Measurements from ENCODE around the gene MRPL39. TPM values are rescaled to one million over a fixed set of nuclear protein-coding genes. Genes with fewer than 3 reads are reported as not detected.

MRPL39 gene
- total RNA-seq, 2 experiments from 2014 or later, result 45.0 to 56.9 TPM

DNA sequence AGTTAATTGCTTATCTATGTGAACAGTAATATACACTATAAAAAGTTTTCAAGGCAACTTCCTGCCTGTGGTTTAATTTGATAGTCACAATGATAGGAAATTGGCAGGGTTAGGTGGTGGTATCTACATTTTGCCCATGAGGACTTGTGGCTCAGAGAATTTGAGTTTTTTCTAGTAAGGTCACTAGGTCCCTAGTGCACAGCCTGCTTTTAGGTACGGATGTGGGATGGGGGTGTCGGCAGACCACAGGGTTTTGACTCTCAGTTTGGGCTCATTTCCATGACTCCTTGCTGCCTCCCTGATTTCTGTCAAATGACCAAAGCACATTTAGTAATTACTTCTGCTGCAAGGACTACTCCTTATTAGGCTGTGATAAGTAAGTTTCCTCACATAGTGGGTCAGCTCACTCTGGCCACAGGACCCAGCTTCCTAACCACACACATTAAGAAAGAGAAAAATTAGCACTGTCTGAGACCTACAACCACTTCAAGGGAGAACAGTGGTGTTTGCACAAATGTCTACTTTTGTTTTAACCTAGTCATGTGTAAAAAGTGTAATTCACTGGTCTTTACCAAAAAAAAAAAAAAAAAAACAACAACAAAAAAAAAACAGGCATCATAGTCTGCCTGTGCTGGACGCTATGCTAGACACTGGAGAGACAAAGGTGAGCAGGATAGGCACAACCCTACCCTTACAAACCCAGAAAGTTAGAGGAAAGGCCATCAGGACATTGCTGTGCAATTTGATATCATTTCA lies 43.7 kb downstream of the MRPL39 start:
- Histone ChIP-seq H3K4me1 (ENCODE audit: insufficient read depth, low read length, poor library complexity, severe bottlenecking) (peaks cover 27% of the 10 kb centered on the region), H3K79me2 (ENCODE audit: insufficient read depth, low read depth, low read length) (no peaks in the 10 kb centered on the region), H3K9me3 (ENCODE audit: low read length) (no peaks in the 10 kb centered on the region), H3K4me3 (ENCODE audit: low read depth, low read length, poor library complexity, severe bottlenecking) (peak overlapping the region; percentile 63), H3K9me2 (ENCODE audit: insufficient read depth, low read length) (no peaks in the 10 kb centered on the region), H3K36me3 (ENCODE audit: insufficient read depth, low read length) (peaks cover 23% of the 10 kb centered on the region; the same call in 1 of the 2 replicates), H4K20me1 (ENCODE audit: insufficient read depth, low read length) (no peaks in the 10 kb centered on the region), H3K27ac (ENCODE audit: low read depth, low read length, poor library complexity, severe bottlenecking) (no peak overlapping the region), H3K4me2 (ENCODE audit: low read length) (peak overlapping the region; percentile 57), H2AFZ (ENCODE audit: low read length) (peak overlapping the region; percentile 77; the same call in 1 of the 2 replicates)
- no peak for DNase-seq (ENCODE audit: low spot score)
- BruUV-seq (replicated peaks), result no TSS peak
- ChIA-PET POLR2A (interaction anchor here (0.7 to 1.6 kb wide), 3 partner anchors 9 to 107 kb away, joined by 3 to 9 read pairs (median 6); no protein-coding TSS in a partner anchor), CTCF (ENCODE audit: unreplicated experiment) (interaction anchor here (1.3 kb wide), 1 partner anchor 10 kb away, joined by 3 read pairs; no protein-coding TSS in a partner anchor)
- intact Hi-C loops (cut with micrococcal nuclease; ENCODE audit: unreplicated experiment), result no loop called here
- TF ChIP-seq, protein P1, sequence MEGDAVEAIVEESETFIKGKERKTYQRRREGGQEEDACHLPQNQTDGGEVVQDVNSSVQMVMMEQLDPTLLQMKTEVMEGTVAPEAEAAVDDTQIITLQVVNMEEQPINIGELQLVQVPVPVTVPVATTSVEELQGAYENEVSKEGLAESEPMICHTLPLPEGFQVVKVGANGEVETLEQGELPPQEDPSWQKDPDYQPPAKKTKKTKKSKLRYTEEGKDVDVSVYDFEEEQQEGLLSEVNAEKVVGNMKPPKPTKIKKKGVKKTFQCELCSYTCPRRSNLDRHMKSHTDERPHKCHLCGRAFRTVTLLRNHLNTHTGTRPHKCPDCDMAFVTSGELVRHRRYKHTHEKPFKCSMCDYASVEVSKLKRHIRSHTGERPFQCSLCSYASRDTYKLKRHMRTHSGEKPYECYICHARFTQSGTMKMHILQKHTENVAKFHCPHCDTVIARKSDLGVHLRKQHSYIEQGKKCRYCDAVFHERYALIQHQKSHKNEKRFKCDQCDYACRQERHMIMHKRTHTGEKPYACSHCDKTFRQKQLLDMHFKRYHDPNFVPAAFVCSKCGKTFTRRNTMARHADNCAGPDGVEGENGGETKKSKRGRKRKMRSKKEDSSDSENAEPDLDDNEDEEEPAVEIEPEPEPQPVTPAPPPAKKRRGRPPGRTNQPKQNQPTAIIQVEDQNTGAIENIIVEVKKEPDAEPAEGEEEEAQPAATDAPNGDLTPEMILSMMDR (conservative IDR thresholded peaks at IDR 0.05; ENCODE audit: low read length), result no peak
- TF ChIP-seq EZH2phosphoT487 (IDR thresholded peaks at IDR 0.05; ENCODE audit: borderline replicate concordance, low read depth, low read length), result no peak

DNA sequence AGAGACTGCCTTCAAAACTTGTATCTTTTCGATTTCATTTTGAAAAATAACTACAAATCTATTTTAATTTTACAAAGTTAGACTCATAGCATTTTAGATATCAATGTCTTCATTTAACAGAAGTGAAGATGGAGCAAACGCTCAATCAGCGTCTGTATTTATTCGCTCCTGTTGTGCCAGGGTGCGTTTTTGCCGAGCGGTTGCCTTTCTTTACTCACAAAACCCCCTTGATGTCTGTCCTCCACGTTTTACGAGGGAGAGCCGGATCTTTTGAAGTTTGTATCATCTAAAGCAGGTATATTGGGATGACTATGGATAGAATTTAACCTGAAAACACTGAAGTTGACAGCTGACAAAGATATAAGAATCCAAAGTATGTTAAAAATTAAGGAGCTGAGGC lies 44.6 kb downstream of the MRPL39 start:
- no peak for DNase-seq (ENCODE audit: low spot score)
- no peak overlapping the region for H3K27ac ChIP-seq (ENCODE audit: low read depth, low read length, poor library complexity, severe bottlenecking)
- peak overlapping the region; percentile 57 for H3K4me2 ChIP-seq (ENCODE audit: low read length)
- peaks cover 27% of the 10 kb centered on the region for H3K4me1 ChIP-seq (ENCODE audit: insufficient read depth, low read length, poor library complexity, severe bottlenecking)
- no peaks in the 10 kb centered on the region for H3K9me3 ChIP-seq (ENCODE audit: low read length)
- H2AFZ ChIP-seq (ENCODE audit: low read length), result peak overlapping the region; percentile 77
- peaks cover 23% of the 10 kb centered on the region; the same call in 1 of the 2 replicates for H3K36me3 ChIP-seq (ENCODE audit: insufficient read depth, low read length)
- H3K4me3 ChIP-seq (ENCODE audit: low read depth, low read length, poor library complexity, severe bottlenecking), result peak overlapping the region; percentile 63
- H4K20me1 ChIP-seq (ENCODE audit: insufficient read depth, low read length), result no peaks in the 10 kb centered on the region
- BruUV-seq (replicated peaks), result TSS peak; percentile 70
- TF ChIP-seq EZH2phosphoT487 (IDR thresholded peaks at IDR 0.05; ENCODE audit: borderline replicate concordance, low read depth, low read length), result no peak
- TF ChIP-seq, protein P1 (conservative IDR thresholded peaks at IDR 0.05; ENCODE audit: low read length), result no peak
- no peaks in the 10 kb centered on the region for H3K79me2 ChIP-seq (ENCODE audit: insufficient read depth, low read depth, low read length)
- no peaks in the 10 kb centered on the region for H3K9me2 ChIP-seq (ENCODE audit: insufficient read depth, low read length)
- ChIA-PET POLR2A (no interaction called here), CTCF (ENCODE audit: unreplicated experiment) (interaction anchor here (1.3 kb wide), 1 partner anchor 11 kb away, joined by 3 read pairs; no protein-coding TSS in a partner anchor)
- intact Hi-C loops (cut with micrococcal nuclease; ENCODE audit: unreplicated experiment), result no loop called here

Measured in OCI-LY7 (cell line).